CD4-positive, alpha-beta T cell treated with Interleukin-15 for 4 hours (primary cell): Measurements from ENCODE around the gene ZNF367.
"Not testable (repeated sequence)": the region's sequence is repeated elsewhere in the genome, so short reads cannot be mapped to it uniquely, and the experiment has no call there.

Experiments used
- DNase-seq: peaks from one replicate; pipeline ENCODE4 v3.0.0-alpha.2; 2020; ENCODE audit warnings: low spot score

ZNF367 gene

DNA sequence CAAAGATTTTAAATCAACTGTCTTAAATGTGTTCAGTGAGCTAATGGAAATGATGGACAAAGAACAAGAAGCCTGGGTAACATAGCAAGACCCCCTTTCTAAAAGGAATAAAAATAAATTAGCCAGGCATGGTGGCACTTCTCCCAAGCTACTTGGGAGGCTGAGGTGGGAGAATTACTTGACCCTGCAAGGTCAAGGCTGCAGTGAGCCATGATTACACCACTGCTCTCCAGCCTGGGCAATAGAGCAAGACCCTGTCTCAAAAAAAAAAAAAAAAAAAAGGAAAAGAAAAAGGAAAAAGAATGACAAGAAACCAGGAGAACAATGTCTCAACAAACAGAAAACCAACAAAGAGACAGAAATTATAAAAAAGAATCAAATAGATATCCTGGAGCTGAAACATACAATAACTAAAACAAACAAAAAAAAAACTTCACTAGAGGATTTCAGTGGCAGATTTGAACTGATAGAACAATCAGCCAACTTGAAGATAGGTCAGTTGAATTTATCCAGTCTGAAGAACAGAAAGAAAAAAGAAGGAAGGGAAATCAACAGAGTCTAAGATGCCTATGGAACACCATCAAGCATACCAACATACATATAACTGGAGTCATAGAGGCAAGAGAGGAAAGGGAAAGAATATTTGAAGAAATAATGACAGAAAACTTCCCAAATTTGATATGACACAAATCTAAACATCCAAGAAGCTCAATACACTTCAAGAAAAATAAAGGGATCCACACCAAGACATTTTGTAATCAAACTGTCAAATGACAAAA lies 17.8 kb downstream of the ZNF367 start:
- DNase-seq, result no peak

DNA sequence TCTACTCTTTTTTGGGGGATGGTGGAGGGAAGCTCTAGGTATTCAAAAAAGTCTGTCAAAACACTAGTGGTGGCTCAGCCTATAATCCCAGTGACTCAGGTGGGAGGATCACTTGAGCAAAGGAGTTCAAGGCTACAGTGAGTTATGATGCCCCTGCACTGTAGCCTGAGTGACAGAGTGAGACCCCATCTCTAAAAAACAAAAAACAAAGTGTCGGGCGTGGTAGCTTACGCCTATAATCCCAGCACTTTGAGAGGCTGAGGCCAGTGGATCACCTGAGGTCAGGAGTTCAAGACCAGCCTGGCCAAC lies 18.9 kb downstream of the ZNF367 start:
- no peak for DNase-seq

DNA sequence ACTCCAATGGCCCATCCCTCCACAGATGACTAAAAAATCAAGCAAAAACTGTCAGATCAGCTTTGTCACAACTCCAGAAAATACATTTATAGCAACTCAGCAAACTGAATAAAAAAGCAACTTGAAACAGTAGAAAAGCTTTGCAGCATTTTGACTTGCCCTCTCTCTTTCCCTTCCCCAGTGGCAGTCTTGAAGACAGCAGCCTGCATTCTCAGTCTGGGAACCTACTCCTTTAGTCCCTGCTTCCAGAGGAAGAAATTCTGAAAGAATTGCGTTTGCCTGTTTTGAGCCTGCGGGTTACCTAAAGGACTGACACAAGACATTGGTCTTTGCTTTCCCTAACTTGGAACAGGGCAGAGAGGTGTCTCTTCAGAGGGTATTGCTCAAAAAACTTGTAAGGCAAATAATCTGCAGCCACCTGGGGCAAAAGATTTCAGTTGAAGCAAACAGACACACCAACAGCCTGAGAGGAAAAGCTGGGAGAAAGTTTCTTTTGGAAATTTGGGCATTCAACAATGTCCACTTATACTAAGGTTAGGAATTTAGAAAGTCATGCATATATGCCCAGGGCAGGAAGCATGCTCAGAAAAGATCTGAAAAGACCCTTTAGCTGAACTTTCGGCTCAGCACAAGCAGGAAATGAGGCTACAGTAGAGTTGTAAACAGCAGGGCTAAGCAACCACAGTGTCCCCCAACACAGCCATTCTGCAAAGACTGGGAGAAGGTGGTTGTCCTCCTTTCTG lies 19.4 kb downstream of the ZNF367 start:
- peak; percentile 18 for DNase-seq

DNA sequence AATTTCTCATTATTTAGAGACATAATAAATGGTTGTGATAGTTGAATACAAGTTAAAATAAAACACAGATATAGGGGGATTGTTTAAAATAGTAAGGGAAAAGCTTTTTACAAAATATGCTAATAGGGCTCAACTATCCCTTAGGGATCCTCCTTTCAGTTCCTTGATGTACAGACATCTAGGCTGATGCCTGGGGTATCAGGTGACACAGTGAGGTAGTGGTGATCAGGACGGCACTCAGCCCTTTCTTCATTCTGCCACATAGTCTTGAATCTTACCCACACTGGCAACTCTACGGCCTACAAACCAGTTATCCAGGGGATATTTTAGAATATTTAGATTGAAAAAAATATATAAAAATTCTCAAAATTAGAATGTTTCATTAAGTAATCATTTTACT lies 22.2 kb downstream of the ZNF367 start:
- DNase-seq, result no peak

DNA sequence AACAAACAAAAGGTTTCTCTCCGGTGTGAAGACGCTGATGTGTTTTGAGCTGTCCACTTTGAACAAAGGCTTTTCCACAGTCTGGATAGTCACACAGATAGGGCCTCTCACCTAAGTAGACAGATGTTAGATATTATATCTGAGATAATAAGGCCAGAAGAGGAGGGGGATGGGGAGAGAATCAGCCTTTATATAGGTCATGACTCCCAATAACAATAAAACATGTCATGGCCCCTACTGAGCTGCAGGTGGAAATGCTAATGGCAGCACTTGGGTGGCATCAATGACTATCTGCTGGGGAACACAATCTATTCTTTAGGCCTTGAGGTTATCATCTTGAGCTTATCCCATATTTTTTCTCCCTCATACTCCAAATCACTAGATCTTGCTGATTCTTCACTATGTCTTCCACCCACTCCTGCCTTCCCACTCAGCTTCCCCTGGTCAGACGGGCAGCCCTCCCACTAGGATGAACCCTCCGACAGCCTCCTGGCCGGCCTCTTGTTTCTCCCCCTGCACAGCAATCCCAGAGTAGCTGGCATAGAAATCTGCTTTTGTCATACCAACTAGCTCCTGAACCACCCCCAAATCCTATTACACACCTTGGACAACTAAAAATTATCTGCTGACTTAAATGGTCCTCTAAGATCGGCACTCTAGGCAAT lies 23.2 kb downstream of the ZNF367 start:
- no peak for DNase-seq

DNA sequence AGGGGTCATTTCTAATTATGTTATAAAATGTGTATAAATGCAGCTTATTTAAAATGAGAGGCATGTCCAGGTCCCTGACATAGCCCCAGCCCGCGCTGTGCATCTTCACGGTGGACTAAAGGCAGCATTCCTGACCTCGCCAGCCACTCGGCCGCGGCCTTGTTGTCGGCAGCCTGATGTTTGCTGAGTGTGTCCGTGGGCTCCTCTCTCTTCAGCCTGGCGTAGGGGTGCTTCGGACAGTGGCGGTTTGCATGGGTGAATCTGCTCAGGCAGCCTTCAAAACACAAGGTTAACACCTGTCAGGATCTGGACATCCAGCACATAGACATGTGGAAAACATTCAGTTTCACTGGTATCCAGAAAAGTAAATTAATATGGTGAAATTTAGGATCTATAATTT lies 25.9 kb downstream of the ZNF367 start:
- no peak for DNase-seq

DNA sequence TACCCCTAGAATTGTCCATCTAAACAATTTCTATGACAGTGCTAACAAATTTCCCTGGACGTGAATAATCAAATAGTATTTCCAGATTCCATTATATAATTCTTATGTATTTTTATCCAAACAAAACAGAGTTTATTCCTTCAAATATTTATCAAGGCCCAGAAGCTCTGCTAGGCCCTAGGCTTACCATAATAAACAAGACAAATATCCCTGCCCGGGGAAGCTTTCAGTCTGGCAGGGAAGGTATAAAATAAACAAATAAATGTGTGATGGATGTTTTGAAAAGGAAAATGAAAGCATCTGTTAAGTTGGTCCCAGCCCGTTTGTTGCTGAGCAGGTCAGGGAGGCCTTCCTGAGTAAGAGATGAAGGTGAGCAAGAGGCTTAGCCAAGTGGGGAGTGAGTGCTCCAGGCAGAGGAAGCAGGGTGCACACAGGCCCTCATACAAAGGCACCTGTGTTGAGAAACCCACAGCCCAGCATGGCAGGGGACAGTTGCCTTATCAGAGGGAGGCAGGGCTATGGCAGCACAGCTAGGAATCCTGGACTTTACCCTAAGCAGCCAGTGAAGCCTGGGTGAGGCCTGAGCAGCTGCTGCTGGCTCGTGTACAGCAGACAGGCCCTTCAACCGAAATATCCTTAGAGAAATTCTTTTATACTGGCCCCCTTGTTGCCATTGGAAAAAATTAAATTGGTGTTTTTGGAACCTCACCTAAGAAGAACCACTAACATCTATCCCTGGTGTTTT lies 27.0 kb downstream of the ZNF367 start:
- peak; percentile 11 for DNase-seq

DNA sequence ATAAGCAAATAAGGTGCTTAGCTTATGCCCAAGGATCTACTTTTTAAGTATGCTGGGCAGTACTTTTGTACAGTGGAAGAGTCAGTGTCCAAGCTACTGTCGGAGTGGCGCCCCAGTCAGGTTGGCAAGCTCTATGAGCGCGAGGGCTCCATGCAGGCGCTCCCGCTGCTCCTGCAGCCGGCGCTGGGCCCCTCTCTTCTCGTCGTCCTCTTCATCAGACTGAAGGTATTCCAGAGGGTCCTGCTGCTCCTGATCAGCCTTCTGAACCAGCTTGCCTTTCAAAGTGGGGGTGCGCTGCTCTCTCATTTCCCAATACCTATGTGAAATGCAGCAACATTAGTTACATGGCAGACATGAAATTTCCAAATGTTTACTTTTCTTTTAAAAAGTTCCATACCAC lies 30.0 kb downstream of the ZNF367 start:
- no peak for DNase-seq

DNA sequence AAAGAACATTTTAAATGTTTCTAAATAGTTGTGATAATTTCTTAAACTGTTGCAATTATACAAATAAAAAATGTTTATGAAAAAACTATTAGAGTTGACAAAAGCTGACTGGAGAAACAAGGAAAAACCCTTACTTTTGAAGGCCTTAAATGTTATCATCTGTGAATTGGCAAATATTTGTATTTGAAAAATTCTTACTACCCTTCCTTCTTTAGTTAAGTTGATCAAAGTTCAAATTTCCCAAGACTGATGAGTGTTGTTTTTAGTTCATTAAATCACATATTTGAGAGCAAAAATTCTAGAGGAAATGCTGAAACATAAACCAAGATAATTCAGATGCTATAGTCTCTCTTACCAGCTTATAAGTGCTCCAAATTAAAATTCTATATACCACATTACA lies 32.0 kb downstream of the ZNF367 start:
- no peak for DNase-seq

DNA sequence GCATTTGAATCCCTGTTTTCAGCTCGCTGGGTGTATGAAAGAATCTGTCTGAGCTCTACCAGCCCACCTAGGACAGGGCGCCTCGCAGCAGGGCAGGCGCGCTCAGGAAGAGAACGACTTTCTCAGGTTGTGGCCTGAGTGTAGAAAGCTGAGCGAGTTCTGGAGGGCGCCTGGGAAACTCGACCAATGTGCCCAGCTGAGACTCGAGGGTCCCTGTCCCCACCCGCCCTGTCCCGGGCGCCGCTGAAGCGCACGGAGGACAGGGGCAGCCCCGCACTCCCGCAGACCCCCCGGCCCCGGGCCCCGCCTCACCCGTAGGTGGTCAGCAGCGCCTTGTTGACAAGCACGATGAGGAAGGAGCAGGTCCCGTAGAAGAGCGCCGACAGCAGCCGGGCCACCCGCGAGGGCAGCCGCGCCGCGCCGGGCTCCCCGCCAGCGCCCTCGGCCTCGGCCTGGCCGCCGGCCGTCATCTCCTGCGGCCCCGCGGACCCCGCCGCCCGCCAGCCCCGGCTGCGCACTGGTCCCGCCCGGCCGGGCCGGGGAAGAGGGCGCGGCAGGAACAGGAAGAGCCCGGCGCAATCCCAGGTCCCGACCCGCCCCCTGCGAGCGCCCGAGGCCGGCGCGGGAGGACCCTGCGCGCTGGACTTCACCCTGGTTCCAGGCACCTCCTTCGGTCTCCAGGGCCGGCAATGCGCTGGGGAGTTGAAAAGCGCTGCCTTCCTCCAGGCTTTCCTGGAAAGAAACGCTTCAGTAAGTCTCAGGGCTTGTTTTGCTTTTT lies 34.8 kb downstream of the ZNF367 start, which contains the start of gene SLC35D2:
Gene SLC35D2 (minus strand): TSS at position 547 of the 778 bp plus-strand sequence. CDS start 77 bp downstream, at position 470.
- DNase-seq, result no peak

DNA sequence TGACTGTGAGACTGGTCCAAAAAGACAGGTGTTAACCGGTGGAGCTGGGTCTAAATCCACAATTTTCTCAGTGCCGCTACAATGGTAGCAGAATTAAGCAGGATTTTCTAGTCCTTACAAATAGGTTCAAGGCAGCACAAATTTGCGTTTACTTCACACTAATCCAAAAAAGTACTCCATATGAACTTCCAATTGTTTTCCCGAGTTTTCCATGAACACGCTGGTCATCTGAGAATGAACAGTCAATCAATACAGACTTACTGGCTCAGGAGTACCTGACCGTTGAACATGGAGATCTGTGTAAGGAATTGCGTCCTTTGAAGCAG lies 35.4 kb downstream of the ZNF367 start:
- no peak for DNase-seq

DNA sequence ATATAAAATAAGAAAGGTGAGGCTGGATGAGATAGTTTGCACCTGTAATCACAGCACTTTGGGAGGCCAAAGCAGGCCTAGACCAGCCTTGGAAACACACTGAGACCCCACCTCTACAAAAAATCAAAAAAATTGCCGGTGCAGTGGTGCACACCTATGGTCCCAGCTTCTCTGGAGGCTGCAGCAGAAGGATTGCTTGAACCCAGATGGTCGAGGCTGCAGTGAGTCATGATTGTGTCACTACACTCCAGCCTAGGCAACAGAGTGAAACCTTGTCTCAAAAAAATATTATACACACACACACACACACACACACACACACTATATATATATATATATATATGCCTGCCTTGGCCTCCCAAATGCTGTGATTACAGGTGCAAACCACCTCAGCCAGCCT lies 36.0 kb downstream of the ZNF367 start:
- DNase-seq, result peak; percentile 38

DNA sequence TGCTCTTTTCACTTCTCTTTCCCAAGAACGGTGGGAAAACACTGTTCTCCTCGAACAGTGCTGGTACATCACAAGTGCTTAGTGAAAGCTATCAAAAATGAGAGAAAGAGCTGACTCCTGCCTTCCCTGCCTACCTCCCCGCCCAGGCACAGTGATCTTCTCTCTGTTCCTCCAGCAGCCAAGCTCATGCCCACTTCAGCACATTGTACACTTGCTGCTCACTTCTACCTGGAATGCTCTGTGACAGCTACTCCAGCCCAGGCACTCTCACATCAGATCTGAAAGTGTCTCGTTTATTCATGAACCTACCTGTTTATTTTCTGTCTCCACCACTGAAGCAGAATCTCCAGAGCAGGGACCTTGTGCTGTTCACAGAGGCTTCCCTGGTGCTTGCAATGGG lies 36.5 kb downstream of the ZNF367 start:
- no peak for DNase-seq

DNA sequence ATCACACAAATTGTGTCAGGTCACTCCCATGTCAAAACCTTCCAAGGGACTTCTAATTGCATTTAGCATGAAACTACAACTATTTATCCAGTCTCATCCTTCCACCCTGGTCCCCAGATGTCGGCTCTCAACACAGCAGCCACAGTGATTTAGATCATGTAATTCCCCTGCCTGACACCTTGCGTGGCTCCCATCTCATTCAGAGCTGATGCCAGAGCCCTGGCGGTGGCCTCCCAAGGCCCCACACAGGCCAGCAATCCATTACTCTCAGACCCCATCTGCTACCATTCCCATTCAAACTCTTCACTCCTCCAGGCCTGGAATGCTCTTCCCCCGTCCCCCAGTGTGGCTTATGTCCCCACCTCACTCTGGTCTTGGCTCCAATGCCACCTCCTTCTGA lies 37.0 kb downstream of the ZNF367 start:
- no peak for DNase-seq

DNA sequence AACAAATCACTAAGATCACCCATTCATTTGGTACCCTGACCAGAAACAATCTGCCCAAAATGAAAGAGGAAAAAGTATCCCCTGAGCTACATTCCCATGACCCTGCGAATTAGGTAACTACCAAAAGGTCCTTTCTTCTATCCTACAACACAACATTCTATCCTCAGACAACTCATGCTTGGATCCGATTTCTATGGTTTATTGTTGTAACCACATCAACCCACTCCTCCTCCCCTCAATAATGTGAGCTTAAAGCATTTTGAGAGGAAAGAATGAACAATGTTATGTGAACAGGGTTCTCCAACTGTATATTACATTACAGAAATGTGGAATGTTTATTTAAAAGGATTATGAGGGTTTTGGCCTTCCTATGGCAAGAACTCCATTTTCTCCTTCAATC lies 38.7 kb downstream of the ZNF367 start:
- DNase-seq, result no peak

DNA sequence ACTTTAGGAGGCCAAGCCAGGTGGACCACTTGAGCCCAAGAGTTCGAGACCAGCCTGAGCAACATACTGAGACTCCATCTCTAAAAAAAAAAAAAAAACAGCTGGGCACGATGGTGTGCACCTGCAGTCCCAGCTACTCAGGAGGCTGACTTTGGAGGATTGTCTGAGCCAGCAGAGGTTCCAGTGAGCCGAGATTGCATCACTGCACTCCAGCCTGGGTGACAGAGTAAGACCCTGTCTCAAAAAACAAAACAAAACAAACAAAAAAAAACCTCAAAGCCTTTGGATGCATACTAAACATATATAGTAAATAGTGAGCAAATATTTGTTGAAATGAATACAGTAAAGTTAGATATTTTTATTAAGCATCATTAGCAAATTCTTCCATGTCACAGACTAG lies 40.0 kb downstream of the ZNF367 start:
- no peak for DNase-seq

DNA sequence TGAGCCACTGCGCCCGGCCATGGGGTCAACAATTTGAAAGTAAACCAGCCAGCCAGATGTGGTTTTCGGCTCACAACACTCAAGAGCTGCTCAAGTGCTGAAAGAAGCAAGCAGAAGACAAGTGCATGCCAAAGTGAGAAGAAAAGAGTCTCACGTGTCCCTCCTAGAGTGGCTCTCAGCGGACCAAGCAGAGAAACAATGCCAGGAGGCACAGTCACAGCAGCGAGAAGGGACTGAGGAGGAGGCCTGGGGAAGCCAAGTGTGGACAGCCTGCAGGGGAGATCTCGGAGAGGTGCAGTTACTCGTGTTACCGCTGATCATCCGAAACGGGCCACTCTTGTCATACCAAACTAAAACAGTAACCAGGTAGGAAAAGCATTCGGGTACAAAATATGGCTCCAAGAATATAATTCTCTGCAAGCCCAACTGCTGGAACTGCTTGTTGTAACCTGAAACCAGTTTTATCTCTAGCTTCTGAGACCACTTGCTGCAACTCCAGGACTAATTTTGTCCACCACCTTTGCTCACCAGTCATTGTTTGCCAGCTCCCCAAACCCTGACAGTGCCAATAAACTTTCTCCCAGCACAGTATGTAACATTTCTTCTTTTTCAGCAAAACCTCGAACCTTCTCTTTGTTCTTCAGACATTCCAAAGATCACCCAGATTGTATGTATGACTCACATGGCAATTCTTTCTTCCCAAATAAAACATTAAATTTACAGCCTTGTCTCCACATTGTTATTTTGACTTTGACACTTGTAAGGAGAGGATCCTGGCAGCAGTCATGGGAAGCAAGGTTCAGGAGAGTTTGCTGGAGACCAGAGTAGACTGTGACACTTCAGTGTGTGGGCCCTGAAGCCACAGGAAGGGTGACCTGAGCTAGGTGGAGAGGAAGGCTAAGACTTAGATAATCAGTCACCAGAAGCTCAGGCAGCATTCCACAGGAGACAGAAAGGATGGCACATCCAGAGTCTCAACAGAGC lies 41.0 kb downstream of the ZNF367 start:
- DNase-seq, result no peak

DNA sequence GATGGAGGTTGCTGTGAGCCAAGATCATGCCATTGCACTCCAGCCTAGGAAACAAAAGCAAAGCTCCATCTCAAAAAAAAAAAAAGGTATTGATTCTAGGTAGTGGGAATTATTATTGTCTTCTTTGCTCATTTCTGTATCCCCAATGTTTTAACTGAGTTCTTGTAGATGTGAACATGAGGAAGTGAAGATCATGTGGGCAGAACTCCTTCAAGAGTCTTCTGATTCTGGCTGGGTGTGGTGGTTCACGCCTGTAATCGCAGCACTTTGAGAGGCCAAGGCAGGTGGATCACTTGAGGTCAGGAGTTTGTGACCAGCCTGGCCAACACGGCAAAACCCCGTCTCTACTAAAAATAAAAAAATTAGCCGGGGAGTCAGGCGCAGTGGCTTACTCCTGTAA lies 42.7 kb downstream of the ZNF367 start:
- not testable (repeated sequence) for DNase-seq

DNA sequence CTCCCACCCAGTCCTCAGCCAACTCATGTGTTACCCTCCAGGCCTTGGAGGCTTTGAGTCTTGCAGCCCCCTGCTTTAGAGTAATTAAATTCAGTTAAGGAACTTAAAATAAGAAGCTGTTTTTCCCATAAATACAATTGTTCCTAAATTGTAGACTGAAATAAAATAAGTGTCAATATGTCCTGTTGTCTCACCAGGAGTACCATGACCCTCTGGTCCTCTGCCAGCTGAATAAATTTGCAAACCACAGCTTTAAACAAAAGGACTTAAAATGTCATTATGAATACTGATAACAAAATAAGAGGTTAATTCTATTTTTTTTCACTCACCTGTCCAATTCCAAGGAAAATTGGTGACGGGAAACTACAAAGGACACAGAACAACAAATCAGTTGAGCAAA lies 50.2 kb downstream of the ZNF367 start:
- DNase-seq, result no peak

DNA sequence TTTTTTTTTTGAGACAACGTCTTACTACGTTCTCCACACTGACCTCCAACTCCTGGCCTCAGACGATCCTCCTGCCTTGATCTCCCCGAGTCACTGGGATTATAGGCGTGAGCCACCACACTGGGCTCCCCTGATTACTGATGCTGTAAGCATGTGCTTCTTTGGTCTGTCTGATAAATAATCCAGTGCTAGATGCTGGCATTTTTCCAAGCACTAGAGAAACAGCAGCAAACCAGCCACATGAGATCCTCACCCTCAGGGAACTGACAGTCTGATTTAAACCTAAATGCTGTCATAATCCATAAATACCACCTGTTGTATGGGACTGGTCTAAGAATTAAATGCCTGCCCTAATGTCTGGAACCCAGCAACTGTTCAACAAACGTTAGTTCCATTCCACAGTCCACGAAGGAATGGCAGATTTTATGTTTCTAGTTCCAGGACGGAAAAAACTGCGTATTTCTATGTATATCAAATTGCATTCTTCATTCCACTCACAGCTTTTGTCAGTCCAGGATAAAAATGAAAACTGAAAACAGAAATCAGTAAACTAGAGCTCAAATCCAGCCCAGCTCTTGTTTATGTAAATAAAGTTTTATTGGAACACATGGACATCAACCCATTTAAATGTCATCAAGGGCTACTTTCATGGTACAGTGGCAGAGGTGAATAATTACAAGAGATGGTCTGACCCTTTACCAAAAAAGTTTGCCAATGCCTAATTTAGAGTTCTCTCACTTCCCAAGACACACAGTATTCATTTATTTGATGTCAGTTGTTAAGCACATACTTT lies 54.8 kb downstream of the ZNF367 start:
- no peak for DNase-seq
